ENCODE data around the gene C1orf21. TPM values are rescaled to one million over a fixed set of nuclear protein-coding genes. Genes with fewer than 3 reads are reported as not detected.

C1orf21 gene
- total RNA-seq, 1 donor from 2014 or later = 43.3 TPM

DNA sequence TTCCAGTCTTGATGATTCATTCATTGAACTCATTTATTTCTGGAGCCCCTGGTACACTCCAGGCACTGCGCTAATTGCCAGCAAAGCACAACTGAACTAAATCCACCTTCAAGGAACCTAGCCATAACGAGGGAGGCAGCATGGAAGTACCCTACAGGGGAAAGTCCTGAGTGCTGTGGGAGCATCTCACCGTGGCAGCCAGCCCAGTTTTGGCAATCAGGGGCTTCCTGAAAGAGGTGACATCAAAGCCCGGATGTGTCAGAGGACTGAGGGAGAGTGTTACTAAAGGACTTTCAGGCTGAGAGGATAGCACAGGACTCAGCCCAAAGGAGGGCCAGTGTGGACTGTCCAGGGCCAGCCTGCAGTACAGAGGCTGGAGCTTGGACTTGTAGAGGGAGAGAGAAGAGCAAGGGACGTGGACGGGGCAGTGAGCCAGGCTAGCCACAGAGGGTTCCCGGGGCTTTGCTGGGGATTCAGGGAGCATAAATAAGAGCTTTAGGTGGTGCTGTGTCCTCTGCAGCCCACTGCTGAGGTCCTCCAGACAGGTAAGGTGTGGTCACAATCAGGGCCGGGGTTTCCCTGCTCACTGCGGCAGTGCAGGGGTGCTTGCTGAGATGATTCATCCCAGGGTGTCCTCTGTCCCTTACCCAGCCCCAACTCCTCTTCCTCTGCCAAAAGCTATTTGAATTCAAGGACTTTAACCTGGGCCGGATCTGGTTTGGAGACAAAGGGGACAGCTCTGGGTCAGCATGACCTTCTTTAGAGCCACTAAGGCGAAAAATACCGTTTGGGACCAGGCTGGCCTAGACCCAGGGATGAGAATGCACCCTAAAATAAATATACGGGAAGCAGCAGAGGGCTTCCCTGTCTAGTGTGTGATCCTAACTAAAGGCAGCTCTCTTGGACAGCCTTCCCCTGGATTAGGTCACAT, 239.5 kb downstream of the C1orf21 start:
- Mint-ChIP-seq H3K4me1 (ENCODE audit: low read depth, unreplicated experiment) (peaks cover 8% of the 10 kb centered on the region), H3K9me3 (ENCODE audit: unreplicated experiment) (no peaks in the 10 kb centered on the region), H3K27ac (ENCODE audit: unreplicated experiment) (no peak overlapping the region), H3K4me3 (ENCODE audit: unreplicated experiment) (no peak overlapping the region), H3K36me3 (ENCODE audit: unreplicated experiment) (no peaks in the 10 kb centered on the region), H3K27me3 (ENCODE audit: unreplicated experiment) (no peaks in the 10 kb centered on the region)
- TF ChIP-seq, protein P1, sequence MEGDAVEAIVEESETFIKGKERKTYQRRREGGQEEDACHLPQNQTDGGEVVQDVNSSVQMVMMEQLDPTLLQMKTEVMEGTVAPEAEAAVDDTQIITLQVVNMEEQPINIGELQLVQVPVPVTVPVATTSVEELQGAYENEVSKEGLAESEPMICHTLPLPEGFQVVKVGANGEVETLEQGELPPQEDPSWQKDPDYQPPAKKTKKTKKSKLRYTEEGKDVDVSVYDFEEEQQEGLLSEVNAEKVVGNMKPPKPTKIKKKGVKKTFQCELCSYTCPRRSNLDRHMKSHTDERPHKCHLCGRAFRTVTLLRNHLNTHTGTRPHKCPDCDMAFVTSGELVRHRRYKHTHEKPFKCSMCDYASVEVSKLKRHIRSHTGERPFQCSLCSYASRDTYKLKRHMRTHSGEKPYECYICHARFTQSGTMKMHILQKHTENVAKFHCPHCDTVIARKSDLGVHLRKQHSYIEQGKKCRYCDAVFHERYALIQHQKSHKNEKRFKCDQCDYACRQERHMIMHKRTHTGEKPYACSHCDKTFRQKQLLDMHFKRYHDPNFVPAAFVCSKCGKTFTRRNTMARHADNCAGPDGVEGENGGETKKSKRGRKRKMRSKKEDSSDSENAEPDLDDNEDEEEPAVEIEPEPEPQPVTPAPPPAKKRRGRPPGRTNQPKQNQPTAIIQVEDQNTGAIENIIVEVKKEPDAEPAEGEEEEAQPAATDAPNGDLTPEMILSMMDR (IDR thresholded peaks at IDR 0.05; ENCODE audit: partially characterized antibody, unreplicated experiment) = no peak
- DNase-seq = no peak

- H3K4me1 Mint-ChIP-seq (ENCODE audit: low read depth, unreplicated experiment) = peaks cover 8% of the 10 kb centered on the region
These were observed 240.1 kb downstream of the C1orf21 start for GRCh38 chr1:184627007-184627341.

GRCh38 chr1:184629266-184629665, 242.4 kb downstream of the C1orf21 start:
- Mint-ChIP-seq H3K4me3 (ENCODE audit: unreplicated experiment) (no peak overlapping the region), H3K4me1 (ENCODE audit: low read depth, unreplicated experiment) (peaks cover 4% of the 10 kb centered on the region), H3K9me3 (ENCODE audit: unreplicated experiment) (no peaks in the 10 kb centered on the region), H3K27me3 (ENCODE audit: unreplicated experiment) (no peaks in the 10 kb centered on the region), H3K36me3 (ENCODE audit: unreplicated experiment) (no peaks in the 10 kb centered on the region), H3K27ac (ENCODE audit: unreplicated experiment) (no peak overlapping the region)
- TF ChIP-seq, protein P1 (IDR thresholded peaks at IDR 0.05; ENCODE audit: partially characterized antibody, unreplicated experiment) = no peak
- DNase-seq = no peak

More at GRCh38 chr1:184627007-184627341, 240.1 kb downstream of the C1orf21 start:
- Mint-ChIP-seq H3K36me3 (ENCODE audit: unreplicated experiment) (no peaks in the 10 kb centered on the region), H3K9me3 (ENCODE audit: unreplicated experiment) (no peaks in the 10 kb centered on the region), H3K27ac (ENCODE audit: unreplicated experiment) (no peak overlapping the region), H3K27me3 (ENCODE audit: unreplicated experiment) (no peaks in the 10 kb centered on the region), H3K4me3 (ENCODE audit: unreplicated experiment) (no peak overlapping the region)
- TF ChIP-seq, protein P1 (IDR thresholded peaks at IDR 0.05; ENCODE audit: partially characterized antibody, unreplicated experiment) = no peak
- DNase-seq = no peak

DNA sequence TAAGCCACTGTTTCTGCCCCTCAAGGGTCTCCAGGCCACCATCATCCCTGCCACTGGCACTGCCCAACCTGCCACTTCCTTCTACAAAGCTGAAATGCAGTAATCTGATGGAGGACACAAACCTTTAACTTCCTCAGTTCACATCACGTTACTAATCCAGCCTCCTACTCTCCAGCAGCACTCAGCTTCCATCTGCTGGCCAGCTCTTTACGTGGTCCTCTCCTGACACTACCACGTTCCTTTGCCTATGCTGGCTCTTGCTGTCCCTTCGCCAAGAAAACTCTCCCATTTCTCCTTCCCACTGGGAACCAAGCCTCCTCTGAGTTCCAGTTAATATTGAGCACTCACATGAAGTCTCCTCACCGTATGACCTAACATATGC, 243.8 kb downstream of the C1orf21 start:
- Mint-ChIP-seq H3K9me3 (ENCODE audit: unreplicated experiment) (no peaks in the 10 kb centered on the region), H3K36me3 (ENCODE audit: unreplicated experiment) (peaks cover 5% of the 10 kb centered on the region), H3K27me3 (ENCODE audit: unreplicated experiment) (peaks cover 2% of the 10 kb centered on the region), H3K4me3 (ENCODE audit: unreplicated experiment) (no peak overlapping the region), H3K27ac (ENCODE audit: unreplicated experiment) (no peak overlapping the region), H3K4me1 (ENCODE audit: low read depth, unreplicated experiment) (peaks cover 1% of the 10 kb centered on the region)
- DNase-seq = no peak
- TF ChIP-seq, protein P1 (IDR thresholded peaks at IDR 0.05; ENCODE audit: partially characterized antibody, unreplicated experiment) = no peak

Data from glutamatergic neuron (in vitro differentiated cells).